Liver (tissue), 9 donors: ENCODE results near the gene FOLR3. TPM values are rescaled to one million over a fixed set of nuclear protein-coding genes. Genes with fewer than 3 reads are reported as not detected.
A peak's percentile ranks its signal among the peaks of the same experiment; 100 is the strongest.

ENCODE experiments used
- DNase-seq: peaks from one replicate; pipeline ENCODE4 v3.0.0-alpha.2; 2017; ENCODE audit warnings: low spot score
- H3K27ac ChIP-seq, 2 donors: one replicate each; pipeline ENCODE4 v1.7.0; 2013; ENCODE audit warnings: inconsistent platforms in 2 of 2, low read length in 2 of 2, control low read depth in 1 of 2, low read depth in 1 of 2, mild to moderate bottlenecking in 1 of 2
- H3K27me3 ChIP-seq, 4 donors: one replicate each; pipeline versions ENCODE4 v1.6.1 to v1.7.0; 2013; ENCODE audit warnings: low read length in 3 of 4, inconsistent platforms in 1 of 4, mild to moderate bottlenecking in 1 of 4, moderate library complexity in 1 of 4; ENCODE audit not compliant: control insufficient read depth in 4 of 4, insufficient read depth in 4 of 4
- H3K36me3 ChIP-seq, 4 donors: one replicate each; pipeline versions ENCODE4 v1.6.1 to v1.7.0; 2013; ENCODE audit warnings: low read length in 3 of 4, mild to moderate bottlenecking in 3 of 4, low read depth in 1 of 4, moderate library complexity in 1 of 4; ENCODE audit not compliant: control insufficient read depth in 4 of 4, insufficient read depth in 3 of 4
- H3K4me1 ChIP-seq, 4 donors: one replicate each; pipeline versions ENCODE4 v1.6.1 to v1.7.0; 2013; ENCODE audit warnings: low read length in 3 of 4, mild to moderate bottlenecking in 3 of 4, moderate library complexity in 1 of 4; ENCODE audit not compliant: control insufficient read depth in 4 of 4, insufficient read depth in 4 of 4
- H3K4me3 ChIP-seq, 3 donors: one replicate each; pipeline versions ENCODE4 v1.6.1 to v1.7.0; 2013; ENCODE audit warnings: low read length in 3 of 3, control low read depth in 1 of 3, low read depth in 1 of 3, mild to moderate bottlenecking in 1 of 3
- H3K9ac ChIP-seq, 2 donors: one replicate each; pipeline ENCODE4 v1.7.0; 2013; ENCODE audit warnings: low read length in 2 of 2, mild to moderate bottlenecking in 2 of 2, moderate library complexity in 2 of 2, control low read depth in 1 of 2, low read depth in 1 of 2
- H3K9me3 ChIP-seq, 4 donors: one replicate each; pipeline versions ENCODE4 v1.6.1 to v1.7.0; 2013; ENCODE audit warnings: low read length in 3 of 4; ENCODE audit not compliant: control insufficient read depth in 4 of 4
- FOXA1 ChIP-seq: IDR thresholded peaks from 2 replicates; pipeline ENCODE4 v1.6.1; 2016; ENCODE audit warnings: antibody characterized with exemption
- FOXA2 ChIP-seq: IDR thresholded peaks from 2 replicates; pipeline ENCODE4 v1.6.1; 2016; ENCODE audit warnings: antibody characterized with exemption
- GABPA ChIP-seq, 2 donors: IDR thresholded peaks in 1 of 2; conservative IDR thresholded peaks in 1 of 2; 2 replicates each; pipeline ENCODE4 v1.6.1; 2016; ENCODE audit warnings: antibody characterized with exemption in 2 of 2, mild to moderate bottlenecking in 1 of 2, moderate library complexity in 1 of 2
- HNF4A ChIP-seq, 2 donors: conservative IDR thresholded peaks; 2 replicates each; pipeline ENCODE4 v1.6.1; 2016; ENCODE audit warnings: antibody characterized with exemption in 2 of 2, mild to moderate bottlenecking in 2 of 2
- HNF4G ChIP-seq: IDR thresholded peaks from 2 replicates; pipeline ENCODE4 v1.6.1; 2016; ENCODE audit warnings: antibody characterized with exemption
- JUND ChIP-seq, 2 donors: IDR thresholded peaks; 2 replicates each; pipeline ENCODE4 v1.6.1; 2016; ENCODE audit warnings: antibody characterized with exemption in 2 of 2
- NR2F2 ChIP-seq: IDR thresholded peaks from 2 replicates; pipeline ENCODE4 v1.6.1; 2016; ENCODE audit warnings: antibody characterized with exemption
- RAD21 ChIP-seq, 2 donors: IDR thresholded peaks; 2 replicates each; pipeline ENCODE4 v1.6.1; 2016; ENCODE audit warnings: antibody characterized with exemption in 2 of 2, mild to moderate bottlenecking in 2 of 2
- SP1 ChIP-seq: IDR thresholded peaks from 2 replicates; pipeline ENCODE4 v1.6.1; 2018; ENCODE audit warnings: antibody characterized with exemption, mild to moderate bottlenecking
- YY1 ChIP-seq: IDR thresholded peaks from 2 replicates; pipeline ENCODE4 v1.6.1; 2016; ENCODE audit warnings: antibody characterized with exemption, mild to moderate bottlenecking
- WGBS: extraction: QIAGEN DNeasy Blood & Tissue Kit; methylation state at CpG from one replicate; pipeline ENCODE4 v1.1.7; 2013; 5-methylcytosine and 5-hydroxymethylcytosine counted together
- polyA plus RNA-seq, 2 donors: library from polyadenylated mRNA; stranded (reverse) in 1 of 2; unstranded in 1 of 2; fragments of 200-250 nt in 1 of 2; fragments of >200 nt in 1 of 2; fragmentation: Nextera tagmentation in 1 of 2; extraction: Ambion mirVana in 1 of 2; gene quantifications; one replicate each; pipeline versions ENCODE4 v1.2.1 to v1.2.3, GENCODE V29; 2013 to 2015
- total RNA-seq, 2 donors: library from RNA; depleted of rRNA; stranded (reverse); fragments of >200 nt; gene quantifications; one replicate each; pipeline ENCODE4 v1.2.3, GENCODE V29; 2014
- TF ChIP-seq, protein P1 (sequence below): IDR thresholded peaks from 2 replicates; pipeline ENCODE4 v1.6.1; 2016; ENCODE audit warnings: antibody characterized with exemption
- TF ChIP-seq, protein P2 (sequence below): IDR thresholded peaks from 2 replicates; pipeline ENCODE4 v1.6.1; 2016; ENCODE audit warnings: antibody characterized with exemption
- TF ChIP-seq, protein P3 (sequence below): fragments of 150-350 bp; IDR thresholded peaks from 2 replicates; pipeline ENCODE4 v1.5.1; 2017; ENCODE audit warnings: improper control_type of control experiment, low read depth, low read length; ENCODE audit not compliant: missing input control
- TF ChIP-seq, protein P4 (sequence below): IDR thresholded peaks from 2 replicates; pipeline ENCODE4 v1.6.1; 2016; ENCODE audit warnings: antibody characterized with exemption, mild to moderate bottlenecking
- donor health status: healthy.
- donor health status: healthy.
- donor health status: healthy.
- donor health status: healthy.
- donor health status: healthy.

The FOLR3 gene
- total and polyA plus RNA-seq, 4 donors, result 0.31 to 2.1 (median 0.86) TPM; not detected in 1

DNA sequence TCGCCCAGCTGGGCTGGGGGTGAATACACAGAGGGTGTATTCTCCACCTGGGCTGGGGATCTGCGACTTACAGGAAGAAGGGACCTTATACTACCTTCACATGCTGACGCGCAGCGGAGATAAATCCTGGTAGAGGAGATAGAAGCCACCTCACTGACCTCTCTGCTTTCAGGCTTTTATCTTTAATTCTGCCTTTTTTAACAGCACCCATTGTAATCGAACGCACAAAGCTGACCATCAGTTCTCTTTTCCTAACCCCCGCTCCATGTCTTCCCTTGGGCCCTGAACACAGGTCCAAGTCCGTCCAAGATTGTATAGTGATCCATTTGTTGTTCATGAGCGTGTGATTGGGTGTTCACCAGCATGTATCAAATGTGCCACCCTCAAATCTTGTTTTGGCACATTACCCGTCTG is 31.8 kb upstream of the FOLR3 start:
- no peaks in the 10 kb centered on the region for H3K27me3 ChIP-seq
- DNase-seq, result no peak
- H3K27ac ChIP-seq, result peak overlapping the region; percentile 63 to 70
- no peaks in the 10 kb centered on the region for H3K9me3 ChIP-seq
- peak overlapping the region; percentile 32 to 75 (median 50) for H3K4me3 ChIP-seq
- H3K4me1 ChIP-seq, result peaks cover 5 to 36% (median 29%) of the 10 kb centered on the region in 4 donors
- H3K9ac ChIP-seq, result peak overlapping the region in 1 of 2 donors; percentile 17
- peaks cover 2 to 5% (median 2%) of the 10 kb centered on the region in 4 donors for H3K36me3 ChIP-seq
- WGBS, result 81% methylated on average over 11 of the region's 11 CpGs
- TF ChIP-seq GABPA (IDR thresholded peaks at IDR 0.05 in 1 of 2, conservative IDR thresholded peaks at IDR 0.05 in 1 of 2), result no peak

DNA sequence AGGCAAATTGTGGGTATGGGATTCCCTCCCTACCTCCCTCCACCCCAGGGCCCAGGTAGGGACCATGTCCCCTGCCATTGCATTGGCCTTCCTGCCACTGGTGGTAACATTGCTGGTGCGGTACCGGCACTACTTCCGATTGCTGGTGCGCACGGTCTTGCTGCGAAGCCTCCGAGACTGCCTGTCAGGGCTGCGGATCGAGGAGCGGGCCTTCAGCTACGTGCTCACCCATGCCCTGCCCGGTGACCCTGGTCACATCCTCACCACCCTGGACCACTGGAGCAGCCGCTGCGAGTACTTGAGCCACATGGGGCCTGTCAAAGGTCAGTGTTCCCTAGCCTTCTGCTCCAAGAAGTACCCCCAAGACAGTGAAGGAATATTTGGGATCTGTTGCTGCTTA is 29.6 kb upstream of the FOLR3 start, which contains the start of gene TOMT:
Gene TOMT (plus strand): TSS at position 37 of the 400 bp plus-strand sequence. CDS start 28 bp downstream, at position 65.
- no peaks in the 10 kb centered on the region for H3K36me3 ChIP-seq
- no peak for DNase-seq
- H3K27me3 ChIP-seq, result no peaks in the 10 kb centered on the region
- 98% methylated on average over 14 of the region's 14 CpGs for WGBS
- TF ChIP-seq RAD21 (IDR thresholded peaks at IDR 0.05) (no peak), HNF4A (conservative IDR thresholded peaks at IDR 0.05) (no peak), FOXA1 (no peak), HNF4G (no peak), FOXA2 (no peak), NR2F2 (no peak), YY1 (no peak), JUND (IDR thresholded peaks at IDR 0.05) (no peak), SP1 (no peak)
- TF ChIP-seq, protein P1, sequence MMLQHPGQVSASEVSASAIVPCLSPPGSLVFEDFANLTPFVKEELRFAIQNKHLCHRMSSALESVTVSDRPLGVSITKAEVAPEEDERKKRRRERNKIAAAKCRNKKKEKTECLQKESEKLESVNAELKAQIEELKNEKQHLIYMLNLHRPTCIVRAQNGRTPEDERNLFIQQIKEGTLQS, result no peak
- TF ChIP-seq, protein P2, sequence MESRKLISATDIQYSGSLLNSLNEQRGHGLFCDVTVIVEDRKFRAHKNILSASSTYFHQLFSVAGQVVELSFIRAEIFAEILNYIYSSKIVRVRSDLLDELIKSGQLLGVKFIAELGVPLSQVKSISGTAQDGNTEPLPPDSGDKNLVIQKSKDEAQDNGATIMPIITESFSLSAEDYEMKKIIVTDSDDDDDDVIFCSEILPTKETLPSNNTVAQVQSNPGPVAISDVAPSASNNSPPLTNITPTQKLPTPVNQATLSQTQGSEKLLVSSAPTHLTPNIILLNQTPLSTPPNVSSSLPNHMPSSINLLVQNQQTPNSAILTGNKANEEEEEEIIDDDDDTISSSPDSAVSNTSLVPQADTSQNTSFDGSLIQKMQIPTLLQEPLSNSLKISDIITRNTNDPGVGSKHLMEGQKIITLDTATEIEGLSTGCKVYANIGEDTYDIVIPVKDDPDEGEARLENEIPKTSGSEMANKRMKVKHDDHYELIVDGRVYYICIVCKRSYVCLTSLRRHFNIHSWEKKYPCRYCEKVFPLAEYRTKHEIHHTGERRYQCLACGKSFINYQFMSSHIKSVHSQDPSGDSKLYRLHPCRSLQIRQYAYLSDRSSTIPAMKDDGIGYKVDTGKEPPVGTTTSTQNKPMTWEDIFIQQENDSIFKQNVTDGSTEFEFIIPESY, result no peak
- TF ChIP-seq, protein P3, sequence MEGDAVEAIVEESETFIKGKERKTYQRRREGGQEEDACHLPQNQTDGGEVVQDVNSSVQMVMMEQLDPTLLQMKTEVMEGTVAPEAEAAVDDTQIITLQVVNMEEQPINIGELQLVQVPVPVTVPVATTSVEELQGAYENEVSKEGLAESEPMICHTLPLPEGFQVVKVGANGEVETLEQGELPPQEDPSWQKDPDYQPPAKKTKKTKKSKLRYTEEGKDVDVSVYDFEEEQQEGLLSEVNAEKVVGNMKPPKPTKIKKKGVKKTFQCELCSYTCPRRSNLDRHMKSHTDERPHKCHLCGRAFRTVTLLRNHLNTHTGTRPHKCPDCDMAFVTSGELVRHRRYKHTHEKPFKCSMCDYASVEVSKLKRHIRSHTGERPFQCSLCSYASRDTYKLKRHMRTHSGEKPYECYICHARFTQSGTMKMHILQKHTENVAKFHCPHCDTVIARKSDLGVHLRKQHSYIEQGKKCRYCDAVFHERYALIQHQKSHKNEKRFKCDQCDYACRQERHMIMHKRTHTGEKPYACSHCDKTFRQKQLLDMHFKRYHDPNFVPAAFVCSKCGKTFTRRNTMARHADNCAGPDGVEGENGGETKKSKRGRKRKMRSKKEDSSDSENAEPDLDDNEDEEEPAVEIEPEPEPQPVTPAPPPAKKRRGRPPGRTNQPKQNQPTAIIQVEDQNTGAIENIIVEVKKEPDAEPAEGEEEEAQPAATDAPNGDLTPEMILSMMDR, result no peak
- TF ChIP-seq, protein P4, sequence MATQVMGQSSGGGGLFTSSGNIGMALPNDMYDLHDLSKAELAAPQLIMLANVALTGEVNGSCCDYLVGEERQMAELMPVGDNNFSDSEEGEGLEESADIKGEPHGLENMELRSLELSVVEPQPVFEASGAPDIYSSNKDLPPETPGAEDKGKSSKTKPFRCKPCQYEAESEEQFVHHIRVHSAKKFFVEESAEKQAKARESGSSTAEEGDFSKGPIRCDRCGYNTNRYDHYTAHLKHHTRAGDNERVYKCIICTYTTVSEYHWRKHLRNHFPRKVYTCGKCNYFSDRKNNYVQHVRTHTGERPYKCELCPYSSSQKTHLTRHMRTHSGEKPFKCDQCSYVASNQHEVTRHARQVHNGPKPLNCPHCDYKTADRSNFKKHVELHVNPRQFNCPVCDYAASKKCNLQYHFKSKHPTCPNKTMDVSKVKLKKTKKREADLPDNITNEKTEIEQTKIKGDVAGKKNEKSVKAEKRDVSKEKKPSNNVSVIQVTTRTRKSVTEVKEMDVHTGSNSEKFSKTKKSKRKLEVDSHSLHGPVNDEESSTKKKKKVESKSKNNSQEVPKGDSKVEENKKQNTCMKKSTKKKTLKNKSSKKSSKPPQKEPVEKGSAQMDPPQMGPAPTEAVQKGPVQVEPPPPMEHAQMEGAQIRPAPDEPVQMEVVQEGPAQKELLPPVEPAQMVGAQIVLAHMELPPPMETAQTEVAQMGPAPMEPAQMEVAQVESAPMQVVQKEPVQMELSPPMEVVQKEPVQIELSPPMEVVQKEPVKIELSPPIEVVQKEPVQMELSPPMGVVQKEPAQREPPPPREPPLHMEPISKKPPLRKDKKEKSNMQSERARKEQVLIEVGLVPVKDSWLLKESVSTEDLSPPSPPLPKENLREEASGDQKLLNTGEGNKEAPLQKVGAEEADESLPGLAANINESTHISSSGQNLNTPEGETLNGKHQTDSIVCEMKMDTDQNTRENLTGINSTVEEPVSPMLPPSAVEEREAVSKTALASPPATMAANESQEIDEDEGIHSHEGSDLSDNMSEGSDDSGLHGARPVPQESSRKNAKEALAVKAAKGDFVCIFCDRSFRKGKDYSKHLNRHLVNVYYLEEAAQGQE, result no peak
- H3K4me3 ChIP-seq, result no peak within 1 kb of the TSS
- H3K9ac ChIP-seq, result no peak within 1 kb of the TSS
- peaks cover 5 to 26% (median 23%) of the 10 kb centered on the region in 4 donors for H3K4me1 ChIP-seq
- H3K27ac ChIP-seq, result no peak within 1 kb of the TSS
- H3K9me3 ChIP-seq, result no peaks in the 10 kb centered on the region
